ENCODE data around the gene CPA1. TPM values are rescaled to one million over a fixed set of nuclear protein-coding genes. Genes with fewer than 3 reads are reported as not detected.

Gene CPA1
- total and polyA plus RNA-seq, 10 of the 15 experiments (the other 5 are each of a cell fraction or from before 2014, with no cell fraction given): 8.0 TPM; not detected in 9

GRCh38 chr7:130379532-130379920 lies 768 bp upstream of the CPA1 start (continued):
- TF ChIP-seq ETV6 (conservative IDR thresholded peaks at IDR 0.05 in 1 of 2, IDR thresholded peaks at IDR 0.05 in 1 of 2; ENCODE audit: borderline replicate concordance in 1 of 2, low read depth in 1 of 2) (no peak), EZH2 (IDR thresholded peaks at IDR 0.05; ENCODE audit: borderline replicate concordance, control insufficient read depth, low read depth, low read length) (no peak)

DNA sequence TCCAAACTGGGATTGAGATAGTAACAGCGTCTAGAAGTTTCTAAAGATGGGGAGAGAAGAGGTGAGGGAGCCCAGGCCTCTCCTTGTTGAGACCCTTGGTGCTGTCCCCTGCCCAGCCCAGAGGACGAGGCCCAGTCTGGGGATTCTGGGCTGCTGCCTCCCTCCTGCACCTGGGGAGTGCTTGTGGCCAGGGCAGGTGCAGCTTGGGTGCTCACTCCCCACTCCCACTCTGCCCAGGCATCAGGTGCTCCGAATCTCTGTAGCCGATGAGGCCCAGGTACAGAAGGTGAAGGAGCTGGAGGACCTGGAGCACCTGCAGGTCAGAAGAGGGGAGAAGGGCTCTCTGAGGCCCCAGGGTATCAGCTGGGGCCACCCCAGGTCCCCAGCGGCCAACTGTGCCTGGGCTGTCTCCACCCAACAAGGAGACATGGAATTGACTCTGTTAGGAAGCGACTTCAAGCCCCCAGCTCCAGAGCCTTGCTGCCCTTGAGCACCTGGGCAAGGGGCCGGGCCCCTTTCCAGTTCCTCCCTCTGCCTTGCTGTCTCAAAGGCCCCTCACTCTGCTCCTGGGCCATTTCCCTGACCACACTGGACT lies 664 bp downstream of the CPA1 start:
- BruUV-seq (replicated peaks): no TSS peak
- FAIRE-seq (no peak), DNase-seq (ENCODE audit: low read depth, low spot score) (no peak), ATAC-seq (no peak)
- intact Hi-C loops (cut with micrococcal nuclease; ENCODE audit: unreplicated experiment) (no loop called here), in situ Hi-C loops (cut with MboI) (no loop called here)
- no peak overlapping the region for H3K4me2 ChIP-seq (ENCODE audit: control insufficient read depth, insufficient read depth)
- no peaks in the 10 kb centered on the region for H4K20me1 ChIP-seq (ENCODE audit: control insufficient read depth, insufficient read depth)
- no peaks in the 10 kb centered on the region for H3K36me3 ChIP-seq (ENCODE audit: control insufficient read depth in 2 of 2, insufficient read depth in 2 of 2, low read length in 1 of 2)
- H3K4me1 ChIP-seq (ENCODE audit: control insufficient read depth, insufficient read depth, low read length): no peaks in the 10 kb centered on the region
- ChIA-PET RAD21 (ENCODE audit: unreplicated experiment) (no interaction called here), POLR2A (interaction anchor here (0.5 kb wide), 1 partner anchor 282 kb away, joined by 4 read pairs; no protein-coding TSS in a partner anchor), SMC1A (ENCODE audit: uncharacterized antibody, unreplicated experiment) (interaction anchor here (1.3 kb wide), 1 partner anchor 138 kb away, joined by 3 read pairs; no protein-coding TSS in a partner anchor), CTCF (interaction anchor here (0.6 kb wide), 2 partner anchors 106 to 329 kb away, joined by 3 read pairs; no protein-coding TSS in a partner anchor)
- H3K9ac ChIP-seq (ENCODE audit: control insufficient read depth, insufficient read depth, low read length): no peak overlapping the region
- no peaks in the 10 kb centered on the region for H3K79me2 ChIP-seq (ENCODE audit: control insufficient read depth, insufficient read depth, low read length)
- H3K27ac ChIP-seq (ENCODE audit: control insufficient read depth, insufficient read depth): no peak overlapping the region
- H2AFZ ChIP-seq (ENCODE audit: control insufficient read depth, low read depth, low read length): no peak overlapping the region
- no peak overlapping the region for H3K4me3 ChIP-seq
- TF ChIP-seq ETV6 (conservative IDR thresholded peaks at IDR 0.05 in 1 of 2, IDR thresholded peaks at IDR 0.05 in 1 of 2; ENCODE audit: borderline replicate concordance in 1 of 2, low read depth in 1 of 2): no peak
- 59% methylated on average over 7 of the region's 7 CpGs for WGBS (ENCODE audit: insufficient coverage, insufficient replicate concordance, low lambda C conversion rate, missing lambda C conversion rate)
- no peaks in the 10 kb centered on the region; the same call in 2 of the 3 replicates for H3K9me3 ChIP-seq (replicated peaks; ENCODE audit: control insufficient read depth, insufficient read depth, low read length)
- H3K27me3 ChIP-seq (replicated peaks in 1 of 2; ENCODE audit: control insufficient read depth in 2 of 2, insufficient read depth in 2 of 2, low read length in 1 of 2): no peaks in the 10 kb centered on the region
